ENCODE measurements around the gene MEGF8.

Gene MEGF8

DNA sequence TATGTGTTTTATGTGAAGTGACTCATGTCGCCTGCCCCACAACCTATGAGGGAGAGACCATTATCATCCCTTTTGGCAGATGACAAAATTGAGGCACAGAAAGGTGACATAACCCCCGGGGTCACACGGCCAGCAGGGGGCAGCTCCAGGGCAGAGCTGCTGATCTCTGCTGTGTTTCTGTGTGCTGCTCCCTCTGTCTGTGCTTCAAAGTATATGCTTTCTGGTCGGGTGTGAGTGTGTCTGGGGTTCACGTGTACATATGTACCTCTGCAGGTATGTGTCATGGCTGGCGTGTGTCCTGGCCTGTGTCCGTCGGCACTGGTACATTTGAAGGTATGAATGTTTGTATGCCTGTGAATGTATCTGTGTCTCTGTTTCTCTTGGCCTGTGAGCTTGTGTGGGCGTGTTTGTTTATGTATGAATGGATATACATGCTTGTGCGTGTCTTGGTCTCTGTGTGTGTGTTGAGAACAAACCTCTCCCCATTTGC is 94.7 kb downstream of the MEGF8 start:
- TF ChIP-seq, protein P1, sequence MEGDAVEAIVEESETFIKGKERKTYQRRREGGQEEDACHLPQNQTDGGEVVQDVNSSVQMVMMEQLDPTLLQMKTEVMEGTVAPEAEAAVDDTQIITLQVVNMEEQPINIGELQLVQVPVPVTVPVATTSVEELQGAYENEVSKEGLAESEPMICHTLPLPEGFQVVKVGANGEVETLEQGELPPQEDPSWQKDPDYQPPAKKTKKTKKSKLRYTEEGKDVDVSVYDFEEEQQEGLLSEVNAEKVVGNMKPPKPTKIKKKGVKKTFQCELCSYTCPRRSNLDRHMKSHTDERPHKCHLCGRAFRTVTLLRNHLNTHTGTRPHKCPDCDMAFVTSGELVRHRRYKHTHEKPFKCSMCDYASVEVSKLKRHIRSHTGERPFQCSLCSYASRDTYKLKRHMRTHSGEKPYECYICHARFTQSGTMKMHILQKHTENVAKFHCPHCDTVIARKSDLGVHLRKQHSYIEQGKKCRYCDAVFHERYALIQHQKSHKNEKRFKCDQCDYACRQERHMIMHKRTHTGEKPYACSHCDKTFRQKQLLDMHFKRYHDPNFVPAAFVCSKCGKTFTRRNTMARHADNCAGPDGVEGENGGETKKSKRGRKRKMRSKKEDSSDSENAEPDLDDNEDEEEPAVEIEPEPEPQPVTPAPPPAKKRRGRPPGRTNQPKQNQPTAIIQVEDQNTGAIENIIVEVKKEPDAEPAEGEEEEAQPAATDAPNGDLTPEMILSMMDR (IDR thresholded peaks at IDR 0.05; ENCODE audit: borderline replicate concordance, control extremely low read depth, extremely low read depth, insufficient read depth, missing control alignments), result peak; percentile 89
- in situ Hi-C loops (cut with MboI; ENCODE audit: low sequenced_read_pairs, unreplicated experiment), result no loop called here
- peak; percentile 89 for DNase-seq (ENCODE audit: low spot score)

DNA sequence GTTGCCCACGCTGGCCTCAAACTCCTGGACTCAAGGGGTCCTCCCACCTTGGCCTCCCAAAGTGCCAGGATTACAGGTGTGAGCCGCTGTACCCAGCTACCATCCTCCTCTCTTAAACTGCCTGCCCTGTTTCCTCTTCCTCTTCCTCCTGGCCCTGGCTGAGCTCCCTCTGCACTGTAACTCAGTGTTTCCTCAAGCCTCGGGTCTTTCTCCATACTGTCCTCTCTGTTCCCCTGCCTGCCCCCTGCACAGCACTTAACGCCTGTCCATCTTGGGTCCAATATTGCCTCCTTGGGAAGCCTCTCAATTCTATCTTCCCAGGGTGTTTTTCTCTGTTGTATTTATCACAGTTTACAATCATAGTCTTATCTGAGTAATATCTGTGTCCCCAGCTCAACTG is 95.7 kb downstream of the MEGF8 start:
- no peak for DNase-seq (ENCODE audit: low spot score)
- TF ChIP-seq, protein P1 (IDR thresholded peaks at IDR 0.05; ENCODE audit: borderline replicate concordance, control extremely low read depth, extremely low read depth, insufficient read depth, missing control alignments), result no peak
- in situ Hi-C loops (cut with MboI; ENCODE audit: low sequenced_read_pairs, unreplicated experiment), result no loop called here

DNA sequence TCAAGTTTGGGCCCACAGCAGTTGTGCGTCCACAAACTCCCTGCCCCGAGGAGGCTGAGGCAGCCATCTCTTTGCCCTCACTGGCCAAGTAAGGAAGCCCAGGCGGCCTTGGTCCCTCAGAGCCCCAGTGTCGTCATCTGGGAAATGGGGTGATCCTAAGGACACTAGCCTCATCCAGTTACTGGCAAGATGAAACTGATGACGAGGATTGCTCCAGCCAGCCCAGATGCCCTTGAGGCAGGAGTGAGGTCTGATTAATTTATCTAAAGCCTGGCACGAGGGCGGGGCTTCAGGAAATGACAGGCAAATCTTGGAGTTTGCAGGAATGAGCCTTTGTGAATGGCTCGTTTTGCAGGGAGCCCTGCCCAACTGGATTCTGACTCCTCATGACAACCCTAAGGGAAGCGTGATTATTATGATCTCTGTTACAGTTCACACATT is 96.2 kb downstream of the MEGF8 start:
- no peak for DNase-seq (ENCODE audit: low spot score)
- TF ChIP-seq, protein P1 (IDR thresholded peaks at IDR 0.05; ENCODE audit: borderline replicate concordance, control extremely low read depth, extremely low read depth, insufficient read depth, missing control alignments), result no peak
- in situ Hi-C loops (cut with MboI; ENCODE audit: low sequenced_read_pairs, unreplicated experiment), result no loop called here

DNA sequence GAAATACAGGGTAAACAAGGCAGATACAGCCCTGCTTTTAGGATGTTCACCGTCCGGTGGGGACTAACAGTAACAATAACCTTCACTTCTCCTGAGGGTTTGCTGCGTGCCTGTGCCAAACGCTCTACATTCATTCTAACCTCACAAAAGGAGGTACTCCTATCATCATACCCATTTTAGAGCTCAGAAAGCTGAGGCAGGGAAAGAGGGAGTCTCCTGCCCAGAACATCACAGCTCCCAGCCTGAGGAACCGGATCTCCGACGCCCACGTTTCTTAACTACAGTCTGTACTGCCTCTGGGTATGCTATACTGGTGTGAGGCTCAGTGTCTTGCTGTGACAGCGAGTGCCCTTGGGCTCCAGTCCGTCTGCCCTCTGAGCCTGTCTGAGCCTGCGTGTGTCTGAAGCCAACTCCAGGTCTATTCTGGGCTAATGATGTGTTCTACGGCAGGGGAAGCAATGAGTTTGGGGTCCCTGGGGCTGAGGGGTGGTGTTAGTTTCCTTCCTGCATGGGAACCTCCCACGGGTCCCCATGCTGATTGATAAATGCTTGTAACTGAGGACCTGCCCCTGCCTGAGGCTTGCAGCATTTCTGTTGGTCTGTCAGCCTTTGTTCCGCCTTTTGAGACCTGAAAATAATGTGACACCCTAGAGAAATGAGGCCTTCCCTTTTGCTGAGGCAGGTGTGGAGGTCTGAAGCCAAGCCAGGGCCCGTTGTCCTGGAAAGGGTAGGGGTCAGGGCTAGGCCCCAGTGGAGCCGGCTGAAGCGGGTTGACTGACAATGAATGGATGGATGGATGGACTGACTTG is 96.9 kb downstream of the MEGF8 start:
- peak; percentile 59 for DNase-seq (ENCODE audit: low spot score)
- in situ Hi-C loops (cut with MboI; ENCODE audit: low sequenced_read_pairs, unreplicated experiment), result no loop called here
- TF ChIP-seq, protein P1 (IDR thresholded peaks at IDR 0.05; ENCODE audit: borderline replicate concordance, control extremely low read depth, extremely low read depth, insufficient read depth, missing control alignments), result no peak

DNA sequence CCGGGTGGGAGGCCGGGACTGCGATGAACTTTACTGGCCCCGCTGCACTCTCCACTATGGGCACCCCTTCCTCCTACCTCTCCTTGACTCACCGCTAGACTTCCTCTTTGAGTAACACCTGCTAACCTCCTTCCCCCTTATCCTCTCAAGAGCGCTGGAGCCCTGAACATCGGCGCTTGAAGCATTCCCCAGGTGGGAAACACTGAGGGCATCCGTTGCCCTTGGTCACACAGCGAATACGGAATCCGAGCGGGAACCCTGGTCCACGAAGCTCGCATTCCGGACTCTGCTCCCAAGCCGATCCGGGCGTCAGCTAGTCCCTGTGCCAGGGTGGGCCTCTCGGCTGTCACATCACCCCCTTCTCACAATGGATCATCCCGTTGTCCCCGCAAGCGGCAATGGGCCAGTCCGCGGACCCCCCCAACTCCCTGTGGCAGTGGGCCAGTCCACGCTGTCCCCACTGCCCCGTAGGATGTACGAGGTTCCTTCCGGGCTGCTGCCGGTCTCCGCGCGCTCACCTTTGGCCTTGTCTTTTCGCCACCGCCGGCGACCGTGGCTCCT is 97.5 kb downstream of the MEGF8 start:
- TF ChIP-seq, protein P1 (IDR thresholded peaks at IDR 0.05; ENCODE audit: borderline replicate concordance, control extremely low read depth, extremely low read depth, insufficient read depth, missing control alignments), result no peak
- DNase-seq (ENCODE audit: low spot score), result peak; percentile 64
- in situ Hi-C loops (cut with MboI; ENCODE audit: low sequenced_read_pairs, unreplicated experiment), result no loop called here

DNA sequence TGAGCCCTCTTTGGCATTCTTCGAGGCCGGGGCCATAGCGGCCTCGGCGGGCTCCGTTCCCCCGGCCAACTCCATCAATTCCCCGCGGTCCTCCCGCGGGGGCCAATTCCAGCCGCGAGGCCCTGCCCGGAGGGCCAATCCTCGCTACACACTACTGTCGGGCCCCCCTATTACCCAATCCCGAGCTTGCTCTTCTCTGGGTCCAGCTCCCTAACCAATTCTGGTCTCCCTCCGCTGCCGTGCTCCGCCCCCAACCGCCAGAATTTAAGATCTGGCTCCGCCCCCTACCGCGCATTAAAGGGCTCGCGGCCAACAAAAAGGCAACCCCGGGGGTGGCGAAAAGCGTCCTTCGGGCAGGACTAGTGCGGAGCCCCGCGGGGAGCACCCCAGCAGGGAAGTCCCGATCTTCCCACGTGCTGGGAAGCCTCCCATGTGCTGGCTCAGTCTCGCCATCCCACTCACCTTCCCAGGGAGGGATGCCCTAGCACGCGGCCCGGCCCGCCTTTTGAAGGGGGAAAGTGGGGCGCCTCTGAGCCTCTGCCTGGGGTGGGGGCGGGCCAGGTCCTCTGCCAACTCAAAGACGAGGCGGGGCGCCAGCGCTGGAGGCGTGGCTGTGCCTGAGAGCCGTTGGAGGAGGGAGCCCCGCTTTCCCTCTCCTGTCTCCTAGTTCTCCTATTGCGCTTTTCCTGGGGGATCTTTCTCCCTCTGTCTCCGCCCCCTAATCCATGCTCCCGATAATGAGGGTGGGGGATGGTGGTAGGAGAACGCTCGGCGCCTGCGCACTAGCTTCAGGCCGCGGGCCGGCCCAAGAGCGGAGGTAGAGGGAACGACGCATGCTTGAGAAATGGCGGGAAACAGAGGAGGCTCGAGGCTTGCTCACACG is 98.3 kb downstream of the MEGF8 start:
- in situ Hi-C loops (cut with MboI; ENCODE audit: low sequenced_read_pairs, unreplicated experiment), result no loop called here
- TF ChIP-seq, protein P1 (IDR thresholded peaks at IDR 0.05; ENCODE audit: borderline replicate concordance, control extremely low read depth, extremely low read depth, insufficient read depth, missing control alignments), result no peak
- DNase-seq (ENCODE audit: low spot score), result peak; percentile 98
